HEK293 (cell line): Measurements from ENCODE around the gene ERP29.

Experiments used
- CTCF ChIA-PET: fragments of 350-600 bp; formaldehyde crosslinking; extraction: SDS; loops from one replicate; lab custom pipeline; 2021; ENCODE audit warnings: antibody characterized with exemption; lab: Yijun Ruan, JAX
- POLR2A ChIA-PET: fragments of 300-600 bp; formaldehyde crosslinking; extraction: SDS; loops from one replicate; lab custom pipeline; 2020; ENCODE audit warnings: antibody characterized with exemption, inconsistent platforms; lab: Yijun Ruan, JAX
- H3K27ac ChIP-seq: fragments of 200-500 bp; sonication (Bioruptor generic); 2 replicates; pipeline ENCODE4 v1.5.1; 2014; ENCODE audit warnings: low read depth, low read length, control low read depth, inconsistent platforms; ENCODE audit errors: extremely low read depth
- H3K36me3 ChIP-seq, 2 experiments: fragments of 200-500 bp in 1 of 2; sonication (Bioruptor generic) in 1 of 2; 1 replicate in 1 of 2; 2 replicates in 1 of 2; pipeline ENCODE4 v1.5.1; 2014 to 2017; ENCODE audit warnings: inconsistent platforms in 2 of 2, low read length in 2 of 2; ENCODE audit not compliant: control insufficient read depth in 2 of 2, insufficient read depth in 1 of 2
- H3K4me1 ChIP-seq: fragments of 200-500 bp; sonication (Bioruptor generic); 2 replicates; pipeline ENCODE4 v1.5.1; 2014; ENCODE audit warnings: mild to moderate bottlenecking, low read length, inconsistent platforms; ENCODE audit not compliant: control insufficient read depth, insufficient read depth
- H3K4me3 ChIP-seq: 2 replicates; pipeline ENCODE4 v1.5.1; 2011; ENCODE audit warnings: low read depth, mild to moderate bottlenecking, control low read depth, low read length, moderate library complexity
- H3K9me3 ChIP-seq: fragments of 200-500 bp; sonication (Bioruptor generic); 2 replicates; pipeline ENCODE4 v1.5.1; 2014; ENCODE audit warnings: low read depth, low read length, inconsistent platforms; ENCODE audit not compliant: control insufficient read depth, insufficient read depth
- GLI2 ChIP-seq: fragments of 450-650 bp; formaldehyde crosslinking; IDR thresholded peaks from 2 replicates; pipeline ENCODE4; 2017; ENCODE audit warnings: missing biosample characterization, missing genetic modification characterization, low read depth, borderline replicate concordance
- GLI4 ChIP-seq: fragments of 450-650 bp; formaldehyde crosslinking; IDR thresholded peaks from 2 replicates; pipeline ENCODE4 v1.5.1; 2016; ENCODE audit warnings: missing biosample characterization, missing genetic modification characterization
- GLIS1 ChIP-seq: fragments of 450-650 bp; formaldehyde crosslinking; IDR thresholded peaks from 2 replicates; pipeline ENCODE4 v1.5.1; 2016; ENCODE audit warnings: missing biosample characterization, missing genetic modification characterization
- PRDM1 ChIP-seq: fragments of 450-650 bp; formaldehyde crosslinking; IDR thresholded peaks from 2 replicates; pipeline ENCODE4; 2016; ENCODE audit warnings: missing biosample characterization, missing genetic modification characterization
- SCRT2 ChIP-seq: fragments of 450-650 bp; formaldehyde crosslinking; IDR thresholded peaks from 2 replicates; pipeline ENCODE4 v1.5.1; 2016; ENCODE audit warnings: missing biosample characterization, missing genetic modification characterization
- SETDB1 ChIP-seq: IDR thresholded peaks from one replicate; pipeline ENCODE4 v1.6.1; 2017; ENCODE audit warnings: mild to moderate bottlenecking, low read length, moderate library complexity, mixed read lengths; ENCODE audit not compliant: insufficient read length
- SP3 ChIP-seq: fragments of 450-650 bp; formaldehyde crosslinking; IDR thresholded peaks from 2 replicates; pipeline ENCODE4 v1.5.1; 2016; ENCODE audit warnings: missing biosample characterization, missing genetic modification characterization
- SP7 ChIP-seq: fragments of 450-650 bp; formaldehyde crosslinking; IDR thresholded peaks from 2 replicates; pipeline ENCODE4 v1.5.1; 2016; ENCODE audit warnings: missing biosample characterization, missing genetic modification characterization
- YY2 ChIP-seq: fragments of 450-650 bp; formaldehyde crosslinking; IDR thresholded peaks from 2 replicates; pipeline ENCODE4 v1.5.1; 2016; ENCODE audit warnings: missing biosample characterization, missing genetic modification characterization
- ZBTB1 ChIP-seq: fragments of 450-650 bp; formaldehyde crosslinking; IDR thresholded peaks from 2 replicates; pipeline ENCODE4 v1.5.1; 2016; ENCODE audit warnings: missing biosample characterization, missing genetic modification characterization
- ZBTB21 ChIP-seq: fragments of 450-650 bp; formaldehyde crosslinking; IDR thresholded peaks from 2 replicates; pipeline ENCODE4 v1.5.1; 2017; ENCODE audit warnings: missing biosample characterization, missing genetic modification characterization
- ZEB2 ChIP-seq: fragments of 450-650 bp; formaldehyde crosslinking; IDR thresholded peaks from 2 replicates; pipeline ENCODE4 v1.5.1; 2016; ENCODE audit warnings: missing biosample characterization, missing genetic modification characterization
- ZNF146 ChIP-seq: fragments of 450-650 bp; formaldehyde crosslinking; IDR thresholded peaks from 2 replicates; pipeline ENCODE4 v1.5.1; 2016; ENCODE audit warnings: missing biosample characterization, missing genetic modification characterization
- ZNF221 ChIP-seq: fragments of 450-650 bp; formaldehyde crosslinking; IDR thresholded peaks from 2 replicates; pipeline ENCODE4 v1.5.1; 2017; ENCODE audit warnings: missing biosample characterization, missing genetic modification characterization, borderline replicate concordance
- ZNF23 ChIP-seq: fragments of 450-650 bp; formaldehyde crosslinking; IDR thresholded peaks from 2 replicates; pipeline ENCODE4 v1.5.1; 2016; ENCODE audit warnings: missing biosample characterization, missing genetic modification characterization, borderline replicate concordance
- ZNF248 ChIP-seq: fragments of 450-650 bp; formaldehyde crosslinking; IDR thresholded peaks from 2 replicates; pipeline ENCODE4 v1.5.1; 2017; ENCODE audit warnings: missing biosample characterization, missing genetic modification characterization
- ZNF266 ChIP-seq: fragments of 450-650 bp; formaldehyde crosslinking; IDR thresholded peaks from 2 replicates; pipeline ENCODE4 v1.5.1; 2016; ENCODE audit warnings: missing biosample characterization, missing genetic modification characterization, low read depth
- ZNF302 ChIP-seq: fragments of 450-650 bp; formaldehyde crosslinking; IDR thresholded peaks from 2 replicates; pipeline ENCODE4 v1.5.1; 2016; ENCODE audit warnings: missing biosample characterization, missing genetic modification characterization, low read depth
- ZNF335 ChIP-seq: fragments of 450-650 bp; formaldehyde crosslinking; conservative IDR thresholded peaks from 2 replicates; pipeline ENCODE4 v1.5.1; 2016; ENCODE audit warnings: missing biosample characterization, missing genetic modification characterization
- ZNF501 ChIP-seq: fragments of 450-650 bp; formaldehyde crosslinking; IDR thresholded peaks from 2 replicates; pipeline ENCODE4 v1.5.1; 2016; ENCODE audit warnings: missing biosample characterization, missing genetic modification characterization
- ZNF530 ChIP-seq: fragments of 450-650 bp; formaldehyde crosslinking; IDR thresholded peaks from 2 replicates; pipeline ENCODE4 v1.5.1; 2016; ENCODE audit warnings: low read depth, missing biosample characterization, missing genetic modification characterization
- ZNF544 ChIP-seq: fragments of 450-650 bp; formaldehyde crosslinking; IDR thresholded peaks from 2 replicates; pipeline ENCODE4 v1.5.0; 2017; ENCODE audit warnings: missing biosample characterization, missing genetic modification characterization
- ZNF560 ChIP-seq: fragments of 450-650 bp; formaldehyde crosslinking; IDR thresholded peaks from 2 replicates; pipeline ENCODE4 v1.5.1; 2017; ENCODE audit warnings: missing biosample characterization, missing genetic modification characterization, borderline replicate concordance
- ZNF701 ChIP-seq: fragments of 450-650 bp; formaldehyde crosslinking; IDR thresholded peaks from 2 replicates; pipeline ENCODE4 v1.5.1; 2016; ENCODE audit warnings: missing biosample characterization, missing genetic modification characterization
- ZNF791 ChIP-seq: fragments of 450-650 bp; formaldehyde crosslinking; IDR thresholded peaks from 2 replicates; pipeline ENCODE4 v1.5.1; 2016; ENCODE audit warnings: missing biosample characterization, missing genetic modification characterization
- ZNF830 ChIP-seq: fragments of 450-650 bp; IDR thresholded peaks from 2 replicates; pipeline ENCODE4 v1.5.0; 2018; ENCODE audit warnings: missing biosample characterization, missing genetic modification characterization, low read depth, mild to moderate bottlenecking, moderate library complexity
- ZNF843 ChIP-seq: fragments of 450-650 bp; formaldehyde crosslinking; IDR thresholded peaks from 2 replicates; pipeline ENCODE4 v1.5.1; 2016; ENCODE audit warnings: missing biosample characterization, missing genetic modification characterization
- ZSCAN30 ChIP-seq: fragments of 450-650 bp; IDR thresholded peaks from 2 replicates; pipeline ENCODE4 v1.5.1; 2018; ENCODE audit warnings: missing biosample characterization, mild to moderate bottlenecking, missing genetic modification characterization, moderate library complexity
- ZXDB ChIP-seq: fragments of 450-650 bp; formaldehyde crosslinking; IDR thresholded peaks from 2 replicates; pipeline ENCODE4 v1.5.1; 2016; ENCODE audit warnings: missing biosample characterization, missing genetic modification characterization
- TF ChIP-seq, protein P1 (sequence below): fragments of 450-650 bp; formaldehyde crosslinking; IDR thresholded peaks from 2 replicates; pipeline ENCODE4 v1.5.1; 2017; ENCODE audit warnings: missing biosample characterization, missing genetic modification characterization
- TF ChIP-seq, protein P2 (sequence below): fragments of 450-650 bp; formaldehyde crosslinking; IDR thresholded peaks from 2 replicates; pipeline ENCODE4 v1.5.1; 2016; ENCODE audit warnings: missing biosample characterization, missing genetic modification characterization, borderline replicate concordance
- TF ChIP-seq, protein P3 (sequence below): fragments of 450-650 bp; formaldehyde crosslinking; IDR thresholded peaks from 2 replicates; pipeline ENCODE4 v1.5.1; 2016; ENCODE audit warnings: missing biosample characterization, missing genetic modification characterization

Gene ERP29

DNA sequence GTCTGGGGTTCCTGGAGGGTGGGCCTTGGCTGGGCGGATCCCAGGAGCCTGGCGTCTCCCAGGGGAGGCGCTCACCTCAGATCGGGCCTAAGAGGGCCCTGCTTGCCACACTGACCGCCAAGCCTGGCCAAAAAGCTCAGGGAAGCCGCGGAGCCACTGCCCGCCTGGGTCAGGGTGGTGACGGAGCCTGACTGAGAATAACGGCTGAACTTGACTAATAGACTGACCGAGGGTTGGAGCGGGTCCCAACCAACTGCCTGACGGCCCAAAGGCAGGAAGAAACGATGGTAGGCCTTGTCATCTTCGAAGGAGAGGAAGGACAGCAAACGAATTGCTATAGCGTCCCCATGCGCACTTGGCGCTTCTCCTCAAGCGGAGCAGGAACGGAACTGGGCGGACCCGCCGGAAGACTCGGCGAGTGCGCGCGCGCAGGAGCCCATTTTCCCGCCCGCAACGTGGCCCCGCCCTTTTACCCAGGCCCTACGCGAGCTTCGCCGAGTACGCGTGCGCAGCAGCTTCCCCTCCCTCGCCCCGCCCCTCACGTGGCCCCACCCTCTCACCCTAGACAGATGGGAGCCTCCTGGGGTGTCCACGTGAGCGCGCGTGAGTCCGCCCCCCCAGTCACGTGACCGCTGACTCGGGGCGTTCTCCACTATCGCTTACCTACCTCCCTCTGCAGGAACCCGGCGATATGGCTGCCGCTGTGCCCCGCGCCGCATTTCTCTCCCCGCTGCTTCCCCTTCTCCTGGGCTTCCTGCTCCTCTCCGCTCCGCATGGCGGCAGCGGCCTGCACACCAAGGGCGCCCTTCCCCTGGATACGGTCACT lies at the start of gene ERP29, which contains the start of gene TMEM116 (continued):
- peak; percentile 61 for TF ChIP-seq ZEB2
- TF ChIP-seq ZXDB (tag by site-specific recombination): peak; percentile 82
- peak; percentile 72; the same call in 1 of the 2 replicates for TF ChIP-seq YY2 (tag by site-specific recombination)
- no peak for TF ChIP-seq ZNF560 (tag by site-specific recombination)
- peak; percentile 94 for TF ChIP-seq SP3
- peak; percentile 71 for TF ChIP-seq SP7 (tag by site-specific recombination)
- no peak for TF ChIP-seq ZBTB1 (tag by site-specific recombination)
- TF ChIP-seq ZSCAN30: peak; percentile 54; the same call in 1 of the 2 replicates
- no peak for TF ChIP-seq GLI2 (tag by site-specific recombination)
- TF ChIP-seq GLIS1 (tag by site-specific recombination): peak; percentile 94
- TF ChIP-seq ZNF843 (tag by site-specific recombination): peak; percentile 12
- no peak for TF ChIP-seq ZNF544 (tag by site-specific recombination)
- TF ChIP-seq, protein P1, sequence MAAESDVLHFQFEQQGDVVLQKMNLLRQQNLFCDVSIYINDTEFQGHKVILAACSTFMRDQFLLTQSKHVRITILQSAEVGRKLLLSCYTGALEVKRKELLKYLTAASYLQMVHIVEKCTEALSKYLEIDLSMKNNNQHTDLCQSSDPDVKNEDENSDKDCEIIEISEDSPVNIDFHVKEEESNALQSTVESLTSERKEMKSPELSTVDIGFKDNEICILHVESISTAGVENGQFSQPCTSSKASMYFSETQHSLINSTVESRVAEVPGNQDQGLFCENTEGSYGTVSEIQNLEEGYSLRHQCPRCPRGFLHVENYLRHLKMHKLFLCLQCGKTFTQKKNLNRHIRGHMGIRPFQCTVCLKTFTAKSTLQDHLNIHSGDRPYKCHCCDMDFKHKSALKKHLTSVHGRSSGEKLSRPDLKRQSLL (tag by site-specific recombination): no peak
- no peak for TF ChIP-seq ZNF830 (tag by site-specific recombination)
- no peak for TF ChIP-seq ZNF23 (tag by site-specific recombination)
- TF ChIP-seq PRDM1 (tag by site-specific recombination): peak; percentile 53
- TF ChIP-seq ZBTB21 (tag by site-specific recombination): peak; percentile 51; the same call in 1 of the 2 replicates
- no peak for TF ChIP-seq ZNF530 (tag by site-specific recombination)
- TF ChIP-seq ZNF701 (tag by site-specific recombination): no peak
- peak; percentile 29 for TF ChIP-seq SETDB1
- TF ChIP-seq GLI4 (tag by site-specific recombination): no peak
- TF ChIP-seq SCRT2 (tag by site-specific recombination): no peak
- TF ChIP-seq ZNF221 (tag by site-specific recombination): no peak
- TF ChIP-seq ZNF335: peak; percentile 98
- TF ChIP-seq, all 188 proteins: peak for 65

DNA sequence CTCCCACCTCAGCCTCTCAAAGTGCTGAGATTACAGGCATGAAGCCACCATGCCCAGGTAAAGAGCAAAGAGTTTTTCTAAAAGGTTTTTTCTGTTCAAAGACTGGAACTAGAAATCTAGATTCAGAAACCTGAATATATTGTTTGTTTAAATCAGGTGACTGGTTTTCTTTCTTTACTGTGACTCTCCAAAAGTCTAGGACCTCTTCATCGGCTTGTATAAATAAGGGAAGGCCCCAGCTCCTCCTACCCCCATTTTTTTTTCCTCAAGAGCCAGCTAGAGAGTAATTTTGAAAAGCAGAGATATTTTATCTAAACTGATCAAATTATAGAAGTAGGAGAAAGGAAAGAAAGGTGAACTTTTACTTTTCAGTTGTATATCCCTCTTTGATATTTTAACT lies 48.3 kb upstream of the ERP29 start:
- H3K9me3 ChIP-seq: no peaks in the 10 kb centered on the region
- no peaks in the 10 kb centered on the region for H3K36me3 ChIP-seq
- H3K4me1 ChIP-seq: no peaks in the 10 kb centered on the region
- CTCF ChIA-PET: no interaction called here
- no peak overlapping the region for H3K27ac ChIP-seq
- no peak overlapping the region for H3K4me3 ChIP-seq
- POLR2A ChIA-PET: no interaction called here
- TF ChIP-seq ZNF530 (tag by site-specific recombination) (no peak), ZNF248 (tag by site-specific recombination) (no peak), ZNF791 (tag by site-specific recombination) (no peak), ZNF701 (tag by site-specific recombination) (no peak), PRDM1 (tag by site-specific recombination) (no peak), ZNF266 (tag by site-specific recombination) (no peak), ZNF501 (tag by site-specific recombination) (no peak), ZNF302 (tag by site-specific recombination) (no peak), ZNF146 (no peak)
- TF ChIP-seq, protein P2, sequence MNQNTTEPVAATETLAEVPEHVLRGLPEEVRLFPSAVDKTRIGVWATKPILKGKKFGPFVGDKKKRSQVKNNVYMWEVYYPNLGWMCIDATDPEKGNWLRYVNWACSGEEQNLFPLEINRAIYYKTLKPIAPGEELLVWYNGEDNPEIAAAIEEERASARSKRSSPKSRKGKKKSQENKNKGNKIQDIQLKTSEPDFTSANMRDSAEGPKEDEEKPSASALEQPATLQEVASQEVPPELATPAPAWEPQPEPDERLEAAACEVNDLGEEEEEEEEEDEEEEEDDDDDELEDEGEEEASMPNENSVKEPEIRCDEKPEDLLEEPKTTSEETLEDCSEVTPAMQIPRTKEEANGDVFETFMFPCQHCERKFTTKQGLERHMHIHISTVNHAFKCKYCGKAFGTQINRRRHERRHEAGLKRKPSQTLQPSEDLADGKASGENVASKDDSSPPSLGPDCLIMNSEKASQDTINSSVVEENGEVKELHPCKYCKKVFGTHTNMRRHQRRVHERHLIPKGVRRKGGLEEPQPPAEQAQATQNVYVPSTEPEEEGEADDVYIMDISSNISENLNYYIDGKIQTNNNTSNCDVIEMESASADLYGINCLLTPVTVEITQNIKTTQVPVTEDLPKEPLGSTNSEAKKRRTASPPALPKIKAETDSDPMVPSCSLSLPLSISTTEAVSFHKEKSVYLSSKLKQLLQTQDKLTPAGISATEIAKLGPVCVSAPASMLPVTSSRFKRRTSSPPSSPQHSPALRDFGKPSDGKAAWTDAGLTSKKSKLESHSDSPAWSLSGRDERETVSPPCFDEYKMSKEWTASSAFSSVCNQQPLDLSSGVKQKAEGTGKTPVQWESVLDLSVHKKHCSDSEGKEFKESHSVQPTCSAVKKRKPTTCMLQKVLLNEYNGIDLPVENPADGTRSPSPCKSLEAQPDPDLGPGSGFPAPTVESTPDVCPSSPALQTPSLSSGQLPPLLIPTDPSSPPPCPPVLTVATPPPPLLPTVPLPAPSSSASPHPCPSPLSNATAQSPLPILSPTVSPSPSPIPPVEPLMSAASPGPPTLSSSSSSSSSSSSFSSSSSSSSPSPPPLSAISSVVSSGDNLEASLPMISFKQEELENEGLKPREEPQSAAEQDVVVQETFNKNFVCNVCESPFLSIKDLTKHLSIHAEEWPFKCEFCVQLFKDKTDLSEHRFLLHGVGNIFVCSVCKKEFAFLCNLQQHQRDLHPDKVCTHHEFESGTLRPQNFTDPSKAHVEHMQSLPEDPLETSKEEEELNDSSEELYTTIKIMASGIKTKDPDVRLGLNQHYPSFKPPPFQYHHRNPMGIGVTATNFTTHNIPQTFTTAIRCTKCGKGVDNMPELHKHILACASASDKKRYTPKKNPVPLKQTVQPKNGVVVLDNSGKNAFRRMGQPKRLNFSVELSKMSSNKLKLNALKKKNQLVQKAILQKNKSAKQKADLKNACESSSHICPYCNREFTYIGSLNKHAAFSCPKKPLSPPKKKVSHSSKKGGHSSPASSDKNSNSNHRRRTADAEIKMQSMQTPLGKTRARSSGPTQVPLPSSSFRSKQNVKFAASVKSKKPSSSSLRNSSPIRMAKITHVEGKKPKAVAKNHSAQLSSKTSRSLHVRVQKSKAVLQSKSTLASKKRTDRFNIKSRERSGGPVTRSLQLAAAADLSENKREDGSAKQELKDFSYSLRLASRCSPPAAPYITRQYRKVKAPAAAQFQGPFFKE: no peak
- TF ChIP-seq, protein P3, sequence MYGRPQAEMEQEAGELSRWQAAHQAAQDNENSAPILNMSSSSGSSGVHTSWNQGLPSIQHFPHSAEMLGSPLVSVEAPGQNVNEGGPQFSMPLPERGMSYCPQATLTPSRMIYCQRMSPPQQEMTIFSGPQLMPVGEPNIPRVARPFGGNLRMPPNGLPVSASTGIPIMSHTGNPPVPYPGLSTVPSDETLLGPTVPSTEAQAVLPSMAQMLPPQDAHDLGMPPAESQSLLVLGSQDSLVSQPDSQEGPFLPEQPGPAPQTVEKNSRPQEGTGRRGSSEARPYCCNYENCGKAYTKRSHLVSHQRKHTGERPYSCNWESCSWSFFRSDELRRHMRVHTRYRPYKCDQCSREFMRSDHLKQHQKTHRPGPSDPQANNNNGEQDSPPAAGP (tag by site-specific recombination): no peak
